Immature natural killer cell (primary cell): ENCODE data around the gene ADD1. TPM values are rescaled to one million over a fixed set of nuclear protein-coding genes. Genes with fewer than 3 reads are reported as not detected.

Experiments
- DNase-seq, 3 donors: peaks; one replicate each; pipeline ENCODE4 v3.0.0; 2022; ENCODE audit warnings: mixed read lengths in 1 of 3
- H3K27ac Mint-ChIP-seq, 6 donors: one replicate each; pipeline ENCODE4 v1.8.0; 2020; ENCODE audit warnings: mixed read lengths in 6 of 6, mild to moderate bottlenecking in 5 of 6, inconsistent platforms in 4 of 6, moderate library complexity in 3 of 6
- H3K27me3 Mint-ChIP-seq, 3 donors: one replicate each; pipeline ENCODE4 v1.8.0; 2020 to 2021; ENCODE audit warnings: low read depth in 3 of 3, mild to moderate bottlenecking in 3 of 3, mixed read lengths in 3 of 3, moderate library complexity in 3 of 3, inconsistent platforms in 1 of 3
- H3K36me3 Mint-ChIP-seq, 3 donors: one replicate each; pipeline ENCODE4 v1.8.0; 2020; ENCODE audit warnings: mixed read lengths in 3 of 3, inconsistent platforms in 2 of 3, mild to moderate bottlenecking in 2 of 3
- H3K4me1 Mint-ChIP-seq, 2 donors: one replicate each; pipeline ENCODE4 v1.8.0; 2020; ENCODE audit warnings: inconsistent platforms in 2 of 2, mild to moderate bottlenecking in 2 of 2, mixed read lengths in 2 of 2, moderate library complexity in 1 of 2
- H3K4me3 Mint-ChIP-seq, 5 donors: one replicate each; pipeline ENCODE4 v1.8.0; 2020; ENCODE audit warnings: mild to moderate bottlenecking in 5 of 5, mixed read lengths in 5 of 5, inconsistent platforms in 3 of 5, moderate library complexity in 3 of 5
- H3K9me3 Mint-ChIP-seq, 6 donors: one replicate each; pipeline ENCODE4 v1.8.0; 2020; ENCODE audit warnings: mild to moderate bottlenecking in 6 of 6, mixed read lengths in 6 of 6, inconsistent platforms in 4 of 6, moderate library complexity in 3 of 6
- polyA plus RNA-seq, 3 donors: library from polyadenylated mRNA; unstranded; fragments of 300-500 nt; fragmentation: Illumina TruSeq; gene quantifications; one replicate each; pipeline ENCODE4 v1.2.3, GENCODE V29; 2021

ADD1 gene
- polyA plus RNA-seq, 3 donors from 2014 or later = 207 to 318 (median 314) TPM

- H3K36me3 Mint-ChIP-seq = no peaks in the 10 kb centered on the region
- no peak overlapping the region for H3K4me3 Mint-ChIP-seq
- peak overlapping the region; percentile 35 to 85 (median 55) for H3K27ac Mint-ChIP-seq
- H3K4me1 Mint-ChIP-seq = peaks cover 90 to 95% of the 10 kb centered on the region in 2 donors
- no peaks in the 10 kb centered on the region for H3K9me3 Mint-ChIP-seq
- DNase-seq = no peak
- peaks cover 0 to 4% (median 0%) of the 10 kb centered on the region in 3 donors for H3K27me3 Mint-ChIP-seq
Measured at GRCh38 chr4:2869659-2870058, 26.0 kb downstream of the ADD1 start.

- Mint-ChIP-seq H3K27me3 (peaks cover 0 to 4% (median 0%) of the 10 kb centered on the region in 3 donors), H3K27ac (peak overlapping the region in 5 of 6 donors; percentile 35 to 85 (median 54)), H3K9me3 (no peaks in the 10 kb centered on the region), H3K4me1 (peaks cover 90 to 95% of the 10 kb centered on the region in 2 donors), H3K4me3 (no peak overlapping the region), H3K36me3 (no peaks in the 10 kb centered on the region)
- no peak for DNase-seq
Measured at GRCh38 chr4:2870082-2870481, 26.4 kb downstream of the ADD1 start.

- Mint-ChIP-seq H3K4me3 (peak overlapping the region in 2 of 5 donors; percentile 22 to 27), H3K4me1 (peaks cover 89 to 94% of the 10 kb centered on the region in 2 donors), H3K9me3 (no peaks in the 10 kb centered on the region), H3K27ac (peak overlapping the region; percentile 42 to 85 (median 73)), H3K36me3 (peaks cover 0 to 6% (median 0%) of the 10 kb centered on the region in 3 donors), H3K27me3 (peaks cover 0 to 4% (median 0%) of the 10 kb centered on the region in 3 donors)
- DNase-seq = no peak
Measured at GRCh38 chr4:2871466-2871865, 27.8 kb downstream of the ADD1 start.

DNA sequence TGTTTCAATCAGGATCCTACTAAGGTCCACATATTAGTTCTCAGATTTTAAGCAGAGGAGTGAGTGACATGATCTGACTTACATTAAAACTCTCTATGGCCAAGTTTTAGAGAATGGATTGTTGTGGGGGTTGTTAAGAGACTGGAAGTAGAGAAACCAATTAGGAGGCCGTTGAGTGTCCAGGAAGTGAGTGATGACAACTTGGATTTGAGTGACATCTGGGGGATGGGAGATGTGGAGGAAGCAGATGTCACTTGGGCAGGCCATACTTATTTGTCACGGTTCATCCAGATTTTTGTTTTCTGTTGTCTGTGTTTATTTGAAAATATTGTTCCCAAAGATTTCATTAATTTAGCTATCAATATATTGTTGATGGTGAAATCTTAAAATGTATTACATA is 28.3 kb downstream of the ADD1 start:
- peaks cover 87 to 91% of the 10 kb centered on the region in 2 donors for H3K4me1 Mint-ChIP-seq
- peaks cover 0 to 4% (median 0%) of the 10 kb centered on the region in 3 donors for H3K27me3 Mint-ChIP-seq
- H3K4me3 Mint-ChIP-seq = peak overlapping the region in 4 of 5 donors; percentile 16 to 35 (median 24)
- H3K36me3 Mint-ChIP-seq = peaks cover 0 to 7% (median under 1%) of the 10 kb centered on the region in 3 donors
- no peaks in the 10 kb centered on the region for H3K9me3 Mint-ChIP-seq
- peak in 1 of 3 donors; percentile 28 for DNase-seq
- H3K27ac Mint-ChIP-seq = peak overlapping the region; percentile 42 to 85 (median 73)

DNA sequence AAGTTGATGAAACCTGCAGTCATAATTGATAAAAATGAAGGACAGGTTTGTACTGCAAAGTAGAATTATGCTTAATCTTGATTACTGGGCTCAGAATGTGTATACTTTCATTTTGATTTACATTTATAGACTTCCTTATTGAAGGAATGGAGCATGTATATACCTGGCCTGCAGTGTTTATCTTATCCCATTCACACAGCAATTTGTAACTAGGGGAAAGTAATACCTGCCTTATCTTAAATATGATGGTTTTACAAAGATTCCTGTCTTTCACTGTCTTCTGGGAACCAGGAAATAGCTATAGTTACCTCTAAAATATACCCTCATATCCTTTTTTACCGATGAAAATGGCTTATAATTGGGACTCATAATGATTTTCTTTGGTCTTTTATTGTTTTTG is 29.7 kb downstream of the ADD1 start:
- H3K36me3 Mint-ChIP-seq = peaks cover 5 to 16% (median 6%) of the 10 kb centered on the region in 3 donors
- H3K4me3 Mint-ChIP-seq = no peak overlapping the region
- H3K4me1 Mint-ChIP-seq = peaks cover 84 to 91% of the 10 kb centered on the region in 2 donors
- no peak for DNase-seq
- no peaks in the 10 kb centered on the region for H3K9me3 Mint-ChIP-seq
- H3K27ac Mint-ChIP-seq = peak overlapping the region in 5 of 6 donors; percentile 42 to 74 (median 67)
- peaks cover 0 to 4% (median 0%) of the 10 kb centered on the region in 3 donors for H3K27me3 Mint-ChIP-seq

DNA sequence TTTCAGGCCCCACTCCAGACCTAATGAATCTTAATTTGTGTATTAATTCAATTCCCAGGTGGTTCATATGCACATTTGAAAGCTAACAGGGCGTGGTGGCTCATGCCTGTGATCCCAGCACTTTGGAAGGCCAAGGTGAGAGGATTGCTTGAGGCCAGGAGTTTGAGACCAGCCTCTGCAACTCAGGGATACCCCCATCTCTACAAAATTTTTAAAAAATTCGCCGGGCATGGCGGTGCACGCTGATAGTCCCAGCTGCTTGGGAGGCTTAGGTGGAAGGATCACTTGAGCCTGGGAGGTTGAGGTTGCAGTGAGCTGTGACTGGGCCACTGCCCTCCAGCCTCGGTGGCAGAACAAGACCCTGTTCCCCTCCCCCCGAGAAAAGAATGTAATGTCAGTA is 31.2 kb downstream of the ADD1 start:
- Mint-ChIP-seq H3K36me3 (peaks cover 6 to 19% (median 7%) of the 10 kb centered on the region in 3 donors), H3K4me1 (peaks cover 78 to 90% of the 10 kb centered on the region in 2 donors), H3K27me3 (no peaks in the 10 kb centered on the region), H3K4me3 (no peak overlapping the region), H3K9me3 (no peaks in the 10 kb centered on the region), H3K27ac (peak overlapping the region in 2 of 6 donors; percentile 76 to 84)
- DNase-seq = no peak

- H3K27me3 Mint-ChIP-seq = no peaks in the 10 kb centered on the region
- peak overlapping the region; percentile 42 to 84 (median 62) for H3K27ac Mint-ChIP-seq
- peaks cover 71 to 87% of the 10 kb centered on the region in 2 donors for H3K4me1 Mint-ChIP-seq
Measured at GRCh38 chr4:2875556-2875955, 31.9 kb downstream of the ADD1 start.

GRCh38 chr4:2878346-2878745 is 34.7 kb downstream of the ADD1 start:
- DNase-seq = no peak
- no peaks in the 10 kb centered on the region for H3K27me3 Mint-ChIP-seq
- H3K36me3 Mint-ChIP-seq = peaks cover 7 to 23% (median 9%) of the 10 kb centered on the region in 3 donors
- peak overlapping the region; percentile 58 to 88 (median 75) for H3K27ac Mint-ChIP-seq
- peaks cover 47 to 72% of the 10 kb centered on the region in 2 donors for H3K4me1 Mint-ChIP-seq
- H3K9me3 Mint-ChIP-seq = no peaks in the 10 kb centered on the region
- H3K4me3 Mint-ChIP-seq = no peak overlapping the region

More at GRCh38 chr4:2875556-2875955, 31.9 kb downstream of the ADD1 start:
- Mint-ChIP-seq H3K36me3 (peaks cover 7 to 22% (median 9%) of the 10 kb centered on the region in 3 donors), H3K4me3 (peak overlapping the region in 2 of 5 donors; percentile 9 to 14), H3K9me3 (no peaks in the 10 kb centered on the region)
- DNase-seq = no peak

GRCh38 chr4:2879026-2879425 is 35.4 kb downstream of the ADD1 start:
- DNase-seq = no peak
- no peak overlapping the region for H3K4me3 Mint-ChIP-seq
- H3K4me1 Mint-ChIP-seq = peaks cover 41 to 65% of the 10 kb centered on the region in 2 donors
- H3K36me3 Mint-ChIP-seq = peaks cover 7 to 26% (median 9%) of the 10 kb centered on the region in 3 donors
- H3K27ac Mint-ChIP-seq = peak overlapping the region; percentile 58 to 88 (median 75)
- no peaks in the 10 kb centered on the region for H3K9me3 Mint-ChIP-seq
- no peaks in the 10 kb centered on the region for H3K27me3 Mint-ChIP-seq

DNA sequence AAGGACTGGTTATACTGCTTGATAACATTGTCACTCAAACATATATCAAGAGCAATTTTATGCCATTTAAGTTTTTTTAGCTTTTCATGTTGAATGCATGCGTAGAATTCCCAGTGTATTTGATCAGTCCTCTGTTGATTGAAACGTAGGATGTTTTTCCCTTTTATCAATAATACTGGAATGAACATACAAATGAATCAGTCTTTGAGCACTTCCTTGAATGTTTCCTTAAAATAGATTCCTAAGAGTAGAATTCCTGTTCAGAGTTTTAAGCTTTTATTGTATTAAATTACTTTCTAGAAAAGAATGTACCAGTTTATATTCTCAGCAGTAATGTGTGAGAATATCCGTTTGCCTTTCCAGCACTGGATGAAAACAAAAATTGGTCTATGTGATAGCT is 37.8 kb downstream of the ADD1 start:
- Mint-ChIP-seq H3K4me1 (peaks cover 21 to 49% of the 10 kb centered on the region in 2 donors), H3K36me3 (peaks cover 18 to 32% (median 22%) of the 10 kb centered on the region in 3 donors), H3K9me3 (no peaks in the 10 kb centered on the region), H3K4me3 (no peak overlapping the region), H3K27ac (peak overlapping the region in 2 of 6 donors; percentile 9 to 51), H3K27me3 (peaks cover 0 to 1% (median 0%) of the 10 kb centered on the region in 3 donors)
- no peak for DNase-seq

DNA sequence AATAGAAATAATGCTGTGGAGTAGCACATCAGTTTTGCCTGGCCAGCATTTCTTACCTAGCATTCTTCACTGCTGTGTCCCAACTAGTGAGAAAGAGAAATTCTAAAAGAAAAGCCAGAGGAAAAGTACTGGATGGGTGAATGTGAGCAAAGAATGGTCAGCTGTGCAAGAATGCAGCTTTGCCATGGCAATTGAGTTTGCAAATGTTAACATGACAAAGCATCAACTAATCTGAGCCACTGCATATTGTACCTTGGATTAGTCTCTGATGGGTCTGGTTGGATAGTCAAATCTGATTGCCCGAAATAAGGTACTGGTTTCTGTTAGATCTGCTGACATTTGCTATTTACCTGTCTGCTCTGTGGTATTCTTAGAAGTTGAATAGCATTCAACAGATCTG is 38.7 kb downstream of the ADD1 start:
- Mint-ChIP-seq H3K4me1 (peaks cover 19 to 51% of the 10 kb centered on the region in 2 donors), H3K27ac (peak overlapping the region in 2 of 6 donors; percentile 34 to 53), H3K36me3 (peaks cover 18 to 34% (median 25%) of the 10 kb centered on the region in 3 donors), H3K27me3 (peaks cover 0 to 1% (median 0%) of the 10 kb centered on the region in 3 donors), H3K4me3 (no peak overlapping the region), H3K9me3 (no peaks in the 10 kb centered on the region)
- no peak for DNase-seq

GRCh38 chr4:2886161-2886560 is 42.5 kb downstream of the ADD1 start:
- no peak for DNase-seq
- Mint-ChIP-seq H3K4me3 (no peak overlapping the region), H3K36me3 (peaks cover 11 to 23% (median 21%) of the 10 kb centered on the region in 3 donors), H3K9me3 (no peaks in the 10 kb centered on the region), H3K4me1 (peaks cover 11 to 37% of the 10 kb centered on the region in 2 donors), H3K27me3 (peaks cover 0 to 2% (median 1%) of the 10 kb centered on the region in 3 donors), H3K27ac (peak overlapping the region in 5 of 6 donors; percentile 6 to 66 (median 55))

DNA sequence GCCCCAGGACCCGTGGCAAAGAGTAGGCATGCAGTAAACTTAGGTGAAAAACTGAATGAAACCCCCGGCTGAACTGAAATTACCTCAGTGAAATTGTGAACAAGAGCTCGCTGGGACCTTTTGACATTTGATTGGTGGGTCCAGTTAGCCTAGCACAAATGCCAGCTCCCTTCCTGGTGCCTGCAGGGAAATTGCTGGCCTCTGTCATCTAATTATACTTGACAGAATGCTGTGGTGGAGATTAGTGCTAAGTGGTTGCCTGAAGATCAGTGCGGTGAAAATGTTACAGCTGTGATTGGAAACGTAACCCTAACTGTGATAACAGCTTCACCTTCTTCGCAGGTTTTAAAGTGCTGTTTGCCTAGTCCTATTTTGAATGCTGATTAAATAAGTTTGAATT is 43.0 kb downstream of the ADD1 start:
- Mint-ChIP-seq H3K4me1 (peaks cover 13 to 35% of the 10 kb centered on the region in 2 donors), H3K27ac (peak overlapping the region in 2 of 6 donors; percentile 64 to 66), H3K36me3 (peaks cover 11 to 23% (median 21%) of the 10 kb centered on the region in 3 donors), H3K4me3 (no peak overlapping the region), H3K9me3 (no peaks in the 10 kb centered on the region), H3K27me3 (peaks cover 0 to 2% (median 1%) of the 10 kb centered on the region in 3 donors)
- DNase-seq = no peak

DNA sequence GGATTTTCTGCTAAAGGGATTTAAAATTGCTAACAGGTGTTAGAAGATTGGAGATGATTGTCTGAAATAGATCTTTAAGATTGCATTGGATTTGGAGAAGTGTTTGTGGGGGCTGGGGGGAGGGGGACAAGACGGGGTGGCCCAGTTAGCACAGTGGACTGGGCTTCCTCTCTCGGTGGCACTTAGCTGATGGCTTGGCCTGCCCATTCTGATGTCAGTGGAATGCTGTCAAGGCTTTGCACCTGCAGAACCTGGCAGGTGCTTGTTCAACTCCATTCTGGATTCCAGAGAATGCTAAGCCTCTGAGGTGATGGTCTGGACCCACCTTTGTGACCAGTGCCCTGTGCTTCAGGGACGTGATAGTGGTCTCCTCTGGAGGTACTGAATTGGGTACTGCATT is 43.7 kb downstream of the ADD1 start:
- peaks cover 11 to 23% (median 21%) of the 10 kb centered on the region in 3 donors for H3K36me3 Mint-ChIP-seq
- H3K27ac Mint-ChIP-seq = peak overlapping the region in 5 of 6 donors; percentile 14 to 84 (median 59)
- H3K9me3 Mint-ChIP-seq = no peaks in the 10 kb centered on the region
- peaks cover 0 to 2% (median 1%) of the 10 kb centered on the region in 3 donors for H3K27me3 Mint-ChIP-seq
- no peak for DNase-seq
- peaks cover 17 to 33% of the 10 kb centered on the region in 2 donors for H3K4me1 Mint-ChIP-seq
- no peak overlapping the region for H3K4me3 Mint-ChIP-seq
